ENCODE measurements around the gene TTC1.
"Not testable (repeated sequence)": the region's sequence is repeated elsewhere in the genome, so short reads cannot be mapped to it uniquely, and the experiment has no call there.

TTC1 gene

DNA sequence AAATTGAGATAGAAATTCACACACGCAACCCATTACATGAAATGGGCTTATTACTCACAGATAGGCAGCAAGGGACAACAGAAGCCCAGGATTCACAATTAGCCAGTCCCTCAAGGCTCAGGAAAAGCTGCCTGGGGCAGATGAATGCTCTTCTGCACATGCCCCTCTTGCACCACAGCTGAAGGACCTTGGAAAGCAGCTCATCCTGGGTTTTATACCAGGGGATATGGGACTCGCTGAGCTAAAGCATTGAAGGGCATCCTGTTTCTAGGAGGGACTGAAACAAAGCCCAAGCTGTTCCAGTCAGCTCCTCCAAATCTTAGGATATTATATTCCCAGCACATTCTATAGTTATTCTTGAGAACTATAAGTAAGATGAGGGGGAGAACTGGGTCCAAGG is 15.7 kb upstream of the TTC1 start:
- no peak overlapping the region for H3K4me3 ChIP-seq (ENCODE audit: control insufficient read depth, low read depth, low read length)
- TF ChIP-seq, protein P1, sequence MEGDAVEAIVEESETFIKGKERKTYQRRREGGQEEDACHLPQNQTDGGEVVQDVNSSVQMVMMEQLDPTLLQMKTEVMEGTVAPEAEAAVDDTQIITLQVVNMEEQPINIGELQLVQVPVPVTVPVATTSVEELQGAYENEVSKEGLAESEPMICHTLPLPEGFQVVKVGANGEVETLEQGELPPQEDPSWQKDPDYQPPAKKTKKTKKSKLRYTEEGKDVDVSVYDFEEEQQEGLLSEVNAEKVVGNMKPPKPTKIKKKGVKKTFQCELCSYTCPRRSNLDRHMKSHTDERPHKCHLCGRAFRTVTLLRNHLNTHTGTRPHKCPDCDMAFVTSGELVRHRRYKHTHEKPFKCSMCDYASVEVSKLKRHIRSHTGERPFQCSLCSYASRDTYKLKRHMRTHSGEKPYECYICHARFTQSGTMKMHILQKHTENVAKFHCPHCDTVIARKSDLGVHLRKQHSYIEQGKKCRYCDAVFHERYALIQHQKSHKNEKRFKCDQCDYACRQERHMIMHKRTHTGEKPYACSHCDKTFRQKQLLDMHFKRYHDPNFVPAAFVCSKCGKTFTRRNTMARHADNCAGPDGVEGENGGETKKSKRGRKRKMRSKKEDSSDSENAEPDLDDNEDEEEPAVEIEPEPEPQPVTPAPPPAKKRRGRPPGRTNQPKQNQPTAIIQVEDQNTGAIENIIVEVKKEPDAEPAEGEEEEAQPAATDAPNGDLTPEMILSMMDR (conservative IDR thresholded peaks at IDR 0.05; ENCODE audit: control insufficient read depth, insufficient read depth, low read depth, low read length) = no peak
- no peak for DNase-seq (ENCODE audit: low read depth)

DNA sequence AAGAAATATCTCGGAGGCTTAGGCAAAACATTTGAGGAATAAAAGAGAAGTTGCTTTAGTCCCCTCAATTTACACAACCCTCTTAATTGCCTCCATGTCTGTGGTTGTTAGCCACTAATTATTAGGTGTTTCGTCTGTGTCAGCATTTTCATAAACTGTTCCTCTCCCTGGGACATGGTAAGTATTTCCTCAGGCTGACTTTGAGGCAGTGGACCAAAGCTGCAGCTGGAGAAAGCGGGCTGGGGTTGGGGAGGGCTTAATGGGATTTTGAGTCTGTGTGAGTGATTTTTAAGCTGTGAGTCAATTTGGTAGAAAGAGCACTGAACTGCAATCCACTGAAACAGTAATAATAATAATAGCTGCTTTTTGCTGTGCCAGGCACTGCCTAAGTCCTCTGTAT is 13.0 kb upstream of the TTC1 start:
- no peak overlapping the region for H3K4me3 ChIP-seq (ENCODE audit: control insufficient read depth, low read depth, low read length)
- TF ChIP-seq, protein P1 (conservative IDR thresholded peaks at IDR 0.05; ENCODE audit: control insufficient read depth, insufficient read depth, low read depth, low read length) = no peak
- DNase-seq (ENCODE audit: low read depth) = no peak

DNA sequence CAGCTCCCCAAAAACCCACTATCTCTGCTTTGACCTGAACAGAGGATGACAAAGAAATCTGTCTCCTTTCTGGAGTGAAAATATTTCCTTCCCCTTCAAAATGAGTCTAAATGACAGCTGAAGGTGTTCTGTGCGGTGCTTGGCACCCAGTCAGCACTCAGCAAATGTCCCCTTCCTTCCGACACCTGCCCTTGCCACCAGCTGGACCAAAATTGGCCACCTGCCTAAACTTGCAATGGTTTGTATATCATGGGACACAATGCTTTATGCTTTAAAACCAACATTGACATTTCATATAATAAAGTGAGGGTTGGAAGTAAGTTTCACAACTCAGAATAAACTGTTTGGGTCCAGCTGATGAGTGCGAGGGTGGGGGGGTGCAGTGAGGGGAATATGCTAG is 7.5 kb upstream of the TTC1 start:
- DNase-seq (ENCODE audit: low read depth) = no peak
- H3K4me3 ChIP-seq (ENCODE audit: control insufficient read depth, low read depth, low read length) = no peak overlapping the region
- TF ChIP-seq, protein P1 (conservative IDR thresholded peaks at IDR 0.05; ENCODE audit: control insufficient read depth, insufficient read depth, low read depth, low read length) = no peak

- DNase-seq (ENCODE audit: low read depth) = no peak
- TF ChIP-seq, protein P1 (conservative IDR thresholded peaks at IDR 0.05; ENCODE audit: control insufficient read depth, insufficient read depth, low read depth, low read length) = no peak
- H3K4me3 ChIP-seq (ENCODE audit: control insufficient read depth, low read depth, low read length) = no peak overlapping the region
These were observed 1.4 kb upstream of the TTC1 start for GRCh38 chr5:160007514-160007913.

DNA sequence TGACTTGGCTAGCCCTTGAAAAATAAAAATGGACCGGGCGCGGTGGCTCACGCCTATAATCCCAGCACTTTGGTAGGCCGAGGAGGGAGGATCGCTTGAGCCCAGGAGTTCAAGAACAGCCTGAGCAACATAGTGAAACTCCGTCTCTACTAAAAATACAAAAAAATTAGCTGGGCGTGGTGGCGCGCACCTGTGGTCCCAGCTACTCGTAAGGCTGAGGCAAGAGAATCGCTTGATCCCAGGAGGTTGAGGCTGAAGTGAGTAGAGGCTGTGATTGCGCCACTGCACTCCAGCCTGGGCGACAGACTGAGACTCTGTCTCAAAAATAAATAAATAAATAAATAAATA is 436 bp upstream of the TTC1 start:
- DNase-seq (ENCODE audit: low read depth); H3K4me3 ChIP-seq (ENCODE audit: control insufficient read depth, low read depth, low read length): not testable (repeated sequence)

DNA sequence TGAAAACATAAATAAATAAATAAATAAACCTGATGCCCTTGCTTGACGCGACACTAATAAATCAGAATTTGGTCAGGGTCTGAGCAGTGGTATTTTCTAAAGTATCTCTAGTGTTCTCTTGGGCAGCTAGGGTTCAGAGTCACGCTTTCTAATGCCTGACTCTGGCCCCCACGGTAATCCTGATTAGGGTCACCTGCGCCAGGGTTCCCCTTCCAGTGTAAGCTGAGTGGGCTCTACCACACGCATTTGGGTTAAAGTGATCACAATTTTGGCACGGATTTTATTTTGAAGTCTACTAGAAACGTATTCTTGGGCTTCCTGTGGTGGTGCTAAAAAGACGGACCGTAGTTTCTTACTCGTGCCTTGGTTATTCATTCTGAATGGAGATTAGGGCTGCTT is 651 bp downstream of the TTC1 start:
- H3K4me3 ChIP-seq (ENCODE audit: control insufficient read depth, low read depth, low read length) = peak overlapping the region; percentile 73
- DNase-seq (ENCODE audit: low read depth) = no peak
- TF ChIP-seq, protein P1 (conservative IDR thresholded peaks at IDR 0.05; ENCODE audit: control insufficient read depth, insufficient read depth, low read depth, low read length) = no peak

DNA sequence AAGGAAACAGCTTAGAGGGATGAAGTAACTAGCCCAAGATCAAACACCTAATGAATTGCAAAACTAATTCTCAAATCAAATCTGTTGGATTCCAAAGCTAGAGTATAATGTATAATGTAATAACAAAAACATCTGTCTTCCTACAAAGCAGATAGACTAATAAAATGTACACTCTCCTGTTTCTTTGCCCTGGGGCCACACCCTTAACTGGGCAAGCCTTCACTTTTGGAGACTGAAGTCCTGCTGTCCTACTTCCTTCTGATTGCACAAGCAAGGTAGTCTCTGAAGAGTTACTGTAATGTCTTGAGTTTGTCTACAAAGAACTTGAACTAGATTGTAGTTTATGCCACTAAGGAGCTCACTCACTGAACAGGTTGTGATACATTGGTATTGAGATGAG is 2.5 kb downstream of the TTC1 start:
- no peak overlapping the region for H3K4me3 ChIP-seq (ENCODE audit: control insufficient read depth, low read depth, low read length)
- TF ChIP-seq, protein P1 (conservative IDR thresholded peaks at IDR 0.05; ENCODE audit: control insufficient read depth, insufficient read depth, low read depth, low read length) = no peak
- DNase-seq (ENCODE audit: low read depth) = no peak

DNA sequence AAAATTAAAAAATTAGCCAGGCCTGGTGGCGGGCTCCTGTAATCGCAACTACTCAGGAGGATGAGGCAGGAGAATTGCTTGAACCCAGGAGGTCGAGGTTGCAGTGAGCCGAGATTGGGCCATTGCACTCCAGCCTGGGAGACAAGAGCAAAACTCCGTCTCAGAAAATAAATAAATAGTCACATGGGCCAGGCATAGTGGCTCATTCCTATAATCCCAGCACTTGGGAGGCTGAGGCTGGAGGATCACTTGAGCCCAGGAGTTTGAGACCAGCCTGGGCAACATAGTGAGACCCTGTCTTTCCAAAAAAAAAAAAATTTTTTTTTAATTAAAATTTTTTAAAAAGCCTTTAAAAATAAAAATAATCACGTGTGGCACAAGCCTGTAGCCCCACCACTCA is 5.3 kb downstream of the TTC1 start:
- not testable (repeated sequence) for H3K4me3 ChIP-seq (ENCODE audit: control insufficient read depth, low read depth, low read length); DNase-seq (ENCODE audit: low read depth)

Data from fibroblast of mammary gland (primary cell).